Measurements from ENCODE around the gene MORC4.

MORC4 gene

GRCh38 chrX:106949366-106949765, 50.6 kb downstream of the MORC4 start:
- TF ChIP-seq CTCF (IDR thresholded peaks at IDR 0.05; ENCODE audit: borderline replicate concordance, insufficient read depth, low read depth, low read length) = no peak
- no peak overlapping the region for H3K4me3 ChIP-seq (ENCODE audit: low read depth, low read length)

DNA sequence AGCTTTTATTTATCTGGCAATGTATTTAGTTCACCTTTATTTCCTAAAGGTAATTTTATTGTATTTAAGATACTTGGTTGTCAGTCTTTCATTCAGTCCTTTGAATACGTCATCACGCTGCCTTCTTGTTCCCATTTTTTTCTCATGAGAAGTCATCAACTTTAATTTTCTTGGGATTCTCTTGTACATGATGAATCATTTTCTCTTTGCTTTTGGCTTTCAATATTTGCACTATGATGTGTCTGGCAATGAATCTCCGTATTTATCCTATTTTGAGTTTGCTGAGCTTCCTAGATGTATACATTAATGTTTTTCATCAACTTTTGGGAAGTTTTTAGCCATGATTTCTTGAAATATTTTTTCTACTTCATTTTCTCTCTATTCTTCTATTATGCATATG, 51.4 kb downstream of the MORC4 start:
- TF ChIP-seq CTCF (IDR thresholded peaks at IDR 0.05; ENCODE audit: borderline replicate concordance, insufficient read depth, low read depth, low read length) = no peak
- H3K4me3 ChIP-seq (ENCODE audit: low read depth, low read length) = no peak overlapping the region

- TF ChIP-seq CTCF (IDR thresholded peaks at IDR 0.05; ENCODE audit: borderline replicate concordance, insufficient read depth, low read depth, low read length) = no peak
- H3K4me3 ChIP-seq (ENCODE audit: low read depth, low read length) = no peak overlapping the region
Observed at GRCh38 chrX:106946464-106946863, 53.5 kb downstream of the MORC4 start.

DNA sequence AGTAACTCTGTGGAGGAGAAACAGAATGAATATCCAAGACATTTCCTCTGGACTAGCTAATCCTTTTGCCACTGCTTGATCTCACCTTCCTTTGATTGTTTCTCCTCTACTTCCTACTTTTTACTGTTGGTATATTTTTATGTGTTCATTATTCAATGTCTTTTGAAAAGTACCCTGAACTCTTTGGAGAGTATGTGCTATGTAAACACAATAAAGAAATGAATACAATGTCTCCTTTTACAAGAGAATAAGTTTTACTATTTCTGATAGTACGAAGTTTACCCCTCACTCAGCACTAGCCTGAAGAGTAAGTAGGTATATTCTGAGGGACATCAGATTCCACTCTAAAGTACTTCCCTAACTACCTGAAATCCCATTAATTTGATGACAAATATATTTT, 59.9 kb downstream of the MORC4 start:
- TF ChIP-seq CTCF (IDR thresholded peaks at IDR 0.05; ENCODE audit: borderline replicate concordance, insufficient read depth, low read depth, low read length) = no peak

DNA sequence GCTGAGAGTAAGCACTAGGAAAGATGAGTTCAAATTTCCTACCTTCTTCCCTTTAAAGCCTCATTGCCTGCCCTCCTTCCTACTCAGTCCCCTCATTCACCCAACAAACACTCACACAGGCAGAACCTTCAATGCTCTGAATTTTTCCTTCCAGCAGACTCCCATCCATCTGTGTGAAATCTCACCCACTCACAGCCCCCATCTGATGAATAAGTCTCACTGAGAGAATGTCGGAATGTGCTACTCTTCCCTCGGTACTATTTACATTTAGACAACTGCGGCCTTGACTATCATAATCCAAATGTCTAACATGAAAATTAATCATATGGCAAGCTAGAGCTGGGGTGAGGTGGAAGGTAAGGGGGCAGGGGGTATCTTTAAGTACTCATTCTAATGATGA, 60.4 kb downstream of the MORC4 start:
- TF ChIP-seq CTCF (IDR thresholded peaks at IDR 0.05; ENCODE audit: borderline replicate concordance, insufficient read depth, low read depth, low read length) = no peak
- H3K4me3 ChIP-seq (ENCODE audit: low read depth, low read length) = no peak overlapping the region

More for the DNA sequence above, 59.9 kb downstream of the MORC4 start:
- no peak overlapping the region for H3K4me3 ChIP-seq (ENCODE audit: low read depth, low read length)

DNA sequence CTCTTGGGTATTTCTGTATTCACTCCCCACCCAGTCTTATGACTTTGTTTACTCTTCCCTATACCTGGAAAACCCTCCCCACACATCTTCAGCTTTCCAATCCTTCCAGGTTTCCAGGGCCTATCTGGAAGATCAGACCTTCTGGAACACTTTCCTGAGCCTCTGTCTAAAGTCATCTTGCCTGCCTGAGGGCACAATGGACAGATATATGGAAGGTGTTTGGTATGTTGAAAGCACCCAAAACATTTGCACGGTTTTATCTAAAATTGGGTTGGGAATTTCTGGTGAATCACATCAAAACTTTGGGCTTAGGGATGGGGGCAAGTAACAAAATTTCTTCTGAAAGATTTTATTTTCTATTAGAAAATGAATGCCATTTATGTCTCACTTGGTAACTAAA, 63.8 kb downstream of the MORC4 start:
- no peak for TF ChIP-seq CTCF (IDR thresholded peaks at IDR 0.05; ENCODE audit: borderline replicate concordance, insufficient read depth, low read depth, low read length)

GRCh38 chrX:106935175-106935574, 64.8 kb downstream of the MORC4 start:
- no peak for TF ChIP-seq CTCF (IDR thresholded peaks at IDR 0.05; ENCODE audit: borderline replicate concordance, insufficient read depth, low read depth, low read length)
- no peak overlapping the region for H3K4me3 ChIP-seq (ENCODE audit: low read depth, low read length)

More for the DNA sequence above, 63.8 kb downstream of the MORC4 start:
- no peak overlapping the region for H3K4me3 ChIP-seq (ENCODE audit: low read depth, low read length)

Measured in GM12875 (cell line).